ENCODE results near the gene LCN9. TPM values are rescaled to one million over a fixed set of nuclear protein-coding genes. Genes with fewer than 3 reads are reported as not detected.
A peak's percentile ranks its signal among the peaks of the same experiment; 100 is the strongest.

Gene LCN9
- total RNA-seq, 1 donor from 2014 or later = 4.8 TPM

GRCh38 chr9:135677641-135678168 is 14.6 kb downstream of the LCN9 start:
- Histone ChIP-seq H3K36me3 (ENCODE audit: insufficient read depth, low read length) (no peaks in the 10 kb centered on the region), H3K79me2 (ENCODE audit: insufficient read depth, low read length) (no peaks in the 10 kb centered on the region), H3K4me3 (ENCODE audit: insufficient read depth, low read depth, low read length) (no peak overlapping the region), H3K27ac (ENCODE audit: low read depth, low read length) (no peak overlapping the region), H3K4me2 (ENCODE audit: low read length) (no peak overlapping the region), H3K4me1 (ENCODE audit: insufficient read depth, low read length) (no peaks in the 10 kb centered on the region), H4K20me1 (ENCODE audit: insufficient read depth, low read length) (no peaks in the 10 kb centered on the region), H3K9me3 (ENCODE audit: insufficient read depth, low read depth, low read length) (no peaks in the 10 kb centered on the region), H3K27me3 (ENCODE audit: insufficient read depth, low read length) (no peaks in the 10 kb centered on the region), H2AFZ (ENCODE audit: low read depth, low read length) (no peak overlapping the region), H3K9ac (ENCODE audit: low read length) (no peak overlapping the region)
- FAIRE-seq = no peak
- H3K27me3 Mint-ChIP-seq (ENCODE audit: low read depth, unreplicated experiment) = peaks cover 36% of the 10 kb centered on the region
- H3K27ac Mint-ChIP-seq (ENCODE audit: unreplicated experiment) = no peak overlapping the region
- H3K36me3 Mint-ChIP-seq (ENCODE audit: low read depth, unreplicated experiment) = no peaks in the 10 kb centered on the region
- H3K4me1 Mint-ChIP-seq (ENCODE audit: low read depth, unreplicated experiment) = peaks cover 3% of the 10 kb centered on the region
- no peaks in the 10 kb centered on the region for H3K9me3 Mint-ChIP-seq (ENCODE audit: unreplicated experiment)
- no peak for TF ChIP-seq EZH2 (IDR thresholded peaks at IDR 0.05; ENCODE audit: insufficient read depth, low read length)
- TF ChIP-seq, protein P1, sequence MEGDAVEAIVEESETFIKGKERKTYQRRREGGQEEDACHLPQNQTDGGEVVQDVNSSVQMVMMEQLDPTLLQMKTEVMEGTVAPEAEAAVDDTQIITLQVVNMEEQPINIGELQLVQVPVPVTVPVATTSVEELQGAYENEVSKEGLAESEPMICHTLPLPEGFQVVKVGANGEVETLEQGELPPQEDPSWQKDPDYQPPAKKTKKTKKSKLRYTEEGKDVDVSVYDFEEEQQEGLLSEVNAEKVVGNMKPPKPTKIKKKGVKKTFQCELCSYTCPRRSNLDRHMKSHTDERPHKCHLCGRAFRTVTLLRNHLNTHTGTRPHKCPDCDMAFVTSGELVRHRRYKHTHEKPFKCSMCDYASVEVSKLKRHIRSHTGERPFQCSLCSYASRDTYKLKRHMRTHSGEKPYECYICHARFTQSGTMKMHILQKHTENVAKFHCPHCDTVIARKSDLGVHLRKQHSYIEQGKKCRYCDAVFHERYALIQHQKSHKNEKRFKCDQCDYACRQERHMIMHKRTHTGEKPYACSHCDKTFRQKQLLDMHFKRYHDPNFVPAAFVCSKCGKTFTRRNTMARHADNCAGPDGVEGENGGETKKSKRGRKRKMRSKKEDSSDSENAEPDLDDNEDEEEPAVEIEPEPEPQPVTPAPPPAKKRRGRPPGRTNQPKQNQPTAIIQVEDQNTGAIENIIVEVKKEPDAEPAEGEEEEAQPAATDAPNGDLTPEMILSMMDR (IDR thresholded peaks at IDR 0.05; ENCODE audit: insufficient read depth, low read depth, low read length) = no peak
- H3K4me3 Mint-ChIP-seq (ENCODE audit: unreplicated experiment) = no peak overlapping the region
- DNase-seq (ENCODE audit: low read depth) = no peak

DNA sequence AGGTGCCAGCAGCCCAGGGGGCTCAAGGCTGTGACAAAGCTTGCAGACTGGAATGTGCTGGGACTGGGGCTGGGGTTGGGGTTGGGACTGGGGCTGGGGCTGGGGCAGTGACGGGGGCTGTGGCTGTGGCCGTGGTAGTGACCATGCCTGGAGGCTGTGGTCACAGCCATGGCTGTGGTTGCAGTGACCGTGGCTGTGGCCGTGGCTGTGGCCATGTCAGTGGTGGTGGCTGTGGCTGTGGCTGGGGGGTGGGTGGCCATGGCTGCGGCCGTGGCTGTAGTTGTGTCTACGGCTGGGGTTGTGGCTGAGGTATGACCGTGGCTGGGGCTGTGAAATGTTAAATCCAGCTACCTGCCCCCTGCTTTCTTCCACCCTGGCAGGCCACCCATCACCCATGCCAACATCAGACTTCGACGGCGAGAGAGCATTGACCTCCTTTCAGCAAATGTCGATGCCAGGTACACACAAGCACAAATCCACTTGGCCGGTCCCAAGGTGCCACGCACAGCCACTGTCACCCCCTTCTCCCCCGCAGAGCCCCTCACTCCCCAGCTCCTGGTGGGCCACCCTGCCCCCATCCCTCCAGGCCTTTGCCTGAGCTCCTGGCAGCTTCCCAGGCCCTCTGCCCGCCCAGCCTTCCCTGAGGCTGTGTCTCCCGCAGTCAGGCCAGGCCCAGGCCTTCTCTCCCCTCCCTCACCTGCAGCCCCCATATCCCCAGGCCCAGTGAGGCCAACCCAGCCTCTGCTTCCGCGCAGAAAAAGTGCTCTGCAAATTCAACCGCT is 15.3 kb downstream of the LCN9 start:
- Histone ChIP-seq H2AFZ (ENCODE audit: low read depth, low read length) (no peak overlapping the region), H3K4me3 (ENCODE audit: insufficient read depth, low read depth, low read length) (no peak overlapping the region), H3K4me1 (ENCODE audit: insufficient read depth, low read length) (no peaks in the 10 kb centered on the region), H3K36me3 (ENCODE audit: insufficient read depth, low read length) (no peaks in the 10 kb centered on the region), H3K27ac (ENCODE audit: low read depth, low read length) (no peak overlapping the region), H3K79me2 (ENCODE audit: insufficient read depth, low read length) (no peaks in the 10 kb centered on the region), H3K27me3 (ENCODE audit: insufficient read depth, low read length) (no peaks in the 10 kb centered on the region), H3K4me2 (ENCODE audit: low read length) (no peak overlapping the region), H3K9ac (ENCODE audit: low read length) (no peak overlapping the region), H3K9me3 (ENCODE audit: insufficient read depth, low read depth, low read length) (no peaks in the 10 kb centered on the region), H4K20me1 (ENCODE audit: insufficient read depth, low read length) (no peaks in the 10 kb centered on the region)
- no peak for DNase-seq (ENCODE audit: low read depth)
- FAIRE-seq = no peak
- TF ChIP-seq, protein P1 (IDR thresholded peaks at IDR 0.05; ENCODE audit: insufficient read depth, low read depth, low read length) = no peak
- no peak for TF ChIP-seq EZH2 (IDR thresholded peaks at IDR 0.05; ENCODE audit: insufficient read depth, low read length)
- no peaks in the 10 kb centered on the region for H3K36me3 Mint-ChIP-seq (ENCODE audit: low read depth, unreplicated experiment)
- no peak overlapping the region for H3K4me3 Mint-ChIP-seq (ENCODE audit: unreplicated experiment)
- peaks cover 36% of the 10 kb centered on the region for H3K27me3 Mint-ChIP-seq (ENCODE audit: low read depth, unreplicated experiment)
- no peaks in the 10 kb centered on the region for H3K9me3 Mint-ChIP-seq (ENCODE audit: unreplicated experiment)
- H3K27ac Mint-ChIP-seq (ENCODE audit: unreplicated experiment) = no peak overlapping the region
- peaks cover 3% of the 10 kb centered on the region for H3K4me1 Mint-ChIP-seq (ENCODE audit: low read depth, unreplicated experiment)

GRCh38 chr9:135680056-135680455 is 16.9 kb downstream of the LCN9 start:
- Histone ChIP-seq H2AFZ (ENCODE audit: low read depth, low read length) (no peak overlapping the region), H3K9ac (ENCODE audit: low read length) (no peak overlapping the region), H3K27ac (ENCODE audit: low read depth, low read length) (no peak overlapping the region), H3K4me3 (ENCODE audit: insufficient read depth, low read depth, low read length) (no peak overlapping the region), H3K36me3 (ENCODE audit: insufficient read depth, low read length) (no peaks in the 10 kb centered on the region), H3K4me2 (ENCODE audit: low read length) (no peak overlapping the region), H3K9me3 (ENCODE audit: insufficient read depth, low read depth, low read length) (no peaks in the 10 kb centered on the region), H4K20me1 (ENCODE audit: insufficient read depth, low read length) (no peaks in the 10 kb centered on the region), H3K79me2 (ENCODE audit: insufficient read depth, low read length) (no peaks in the 10 kb centered on the region), H3K4me1 (ENCODE audit: insufficient read depth, low read length) (no peaks in the 10 kb centered on the region), H3K27me3 (ENCODE audit: insufficient read depth, low read length) (no peaks in the 10 kb centered on the region)
- H3K4me1 Mint-ChIP-seq (ENCODE audit: low read depth, unreplicated experiment) = peaks cover 3% of the 10 kb centered on the region
- no peaks in the 10 kb centered on the region for H3K36me3 Mint-ChIP-seq (ENCODE audit: low read depth, unreplicated experiment)
- no peak overlapping the region for H3K4me3 Mint-ChIP-seq (ENCODE audit: unreplicated experiment)
- DNase-seq (ENCODE audit: low read depth) = no peak
- H3K27ac Mint-ChIP-seq (ENCODE audit: unreplicated experiment) = peak overlapping the region; percentile 34
- TF ChIP-seq, protein P1 (IDR thresholded peaks at IDR 0.05; ENCODE audit: insufficient read depth, low read depth, low read length) = no peak
- TF ChIP-seq EZH2 (IDR thresholded peaks at IDR 0.05; ENCODE audit: insufficient read depth, low read length) = no peak
- H3K27me3 Mint-ChIP-seq (ENCODE audit: low read depth, unreplicated experiment) = peaks cover 43% of the 10 kb centered on the region
- FAIRE-seq = no peak
- no peaks in the 10 kb centered on the region for H3K9me3 Mint-ChIP-seq (ENCODE audit: unreplicated experiment)
